Retinal pigment epithelial cell (primary cell): ENCODE results near the gene DCAF5.
A peak's percentile ranks its signal among the peaks of the same experiment; 100 is the strongest.

ENCODE experiments used
- DNase-seq: peaks from one replicate; pipeline ENCODE4 v3.0.0-alpha.2; 2010; ENCODE audit warnings: low read depth
- H3K4me3 ChIP-seq: 2 replicates; pipeline ENCODE4 v1.5.1; 2011; ENCODE audit warnings: mild to moderate bottlenecking, low read length, control low read depth, moderate library complexity
- TF ChIP-seq, protein P1 (sequence below): conservative IDR thresholded peaks from 2 replicates; pipeline ENCODE4 v1.5.1; 2011; ENCODE audit warnings: low read depth, low read length, control low read depth, inconsistent platforms

The DCAF5 gene

GRCh38 chr14:69114763-69115162, 38.2 kb downstream of the DCAF5 start:
- H3K4me3 ChIP-seq = no peak overlapping the region
- TF ChIP-seq, protein P1, sequence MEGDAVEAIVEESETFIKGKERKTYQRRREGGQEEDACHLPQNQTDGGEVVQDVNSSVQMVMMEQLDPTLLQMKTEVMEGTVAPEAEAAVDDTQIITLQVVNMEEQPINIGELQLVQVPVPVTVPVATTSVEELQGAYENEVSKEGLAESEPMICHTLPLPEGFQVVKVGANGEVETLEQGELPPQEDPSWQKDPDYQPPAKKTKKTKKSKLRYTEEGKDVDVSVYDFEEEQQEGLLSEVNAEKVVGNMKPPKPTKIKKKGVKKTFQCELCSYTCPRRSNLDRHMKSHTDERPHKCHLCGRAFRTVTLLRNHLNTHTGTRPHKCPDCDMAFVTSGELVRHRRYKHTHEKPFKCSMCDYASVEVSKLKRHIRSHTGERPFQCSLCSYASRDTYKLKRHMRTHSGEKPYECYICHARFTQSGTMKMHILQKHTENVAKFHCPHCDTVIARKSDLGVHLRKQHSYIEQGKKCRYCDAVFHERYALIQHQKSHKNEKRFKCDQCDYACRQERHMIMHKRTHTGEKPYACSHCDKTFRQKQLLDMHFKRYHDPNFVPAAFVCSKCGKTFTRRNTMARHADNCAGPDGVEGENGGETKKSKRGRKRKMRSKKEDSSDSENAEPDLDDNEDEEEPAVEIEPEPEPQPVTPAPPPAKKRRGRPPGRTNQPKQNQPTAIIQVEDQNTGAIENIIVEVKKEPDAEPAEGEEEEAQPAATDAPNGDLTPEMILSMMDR = no peak
- DNase-seq = no peak

DNA sequence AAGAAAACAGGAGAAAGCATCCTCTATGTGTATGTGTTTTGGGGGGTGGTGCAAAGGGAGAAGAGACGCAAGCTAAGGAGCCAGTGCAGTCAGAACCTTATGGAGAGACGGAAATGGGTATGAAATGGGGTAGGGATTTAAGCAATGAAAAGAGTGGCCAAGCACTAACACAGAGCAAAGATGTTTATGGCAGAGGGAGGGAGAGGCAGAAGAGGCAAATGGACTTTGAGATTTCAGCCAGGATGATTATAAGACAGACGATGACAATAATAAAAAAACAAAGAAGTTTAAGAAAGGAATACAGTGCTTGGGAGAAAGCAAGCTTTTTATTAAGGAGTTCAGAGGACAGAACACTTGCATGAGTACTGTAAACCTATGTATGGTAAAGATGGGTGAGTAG, 44.6 kb downstream of the DCAF5 start:
- no peak overlapping the region for H3K4me3 ChIP-seq
- no peak for DNase-seq
- TF ChIP-seq, protein P1 = no peak

DNA sequence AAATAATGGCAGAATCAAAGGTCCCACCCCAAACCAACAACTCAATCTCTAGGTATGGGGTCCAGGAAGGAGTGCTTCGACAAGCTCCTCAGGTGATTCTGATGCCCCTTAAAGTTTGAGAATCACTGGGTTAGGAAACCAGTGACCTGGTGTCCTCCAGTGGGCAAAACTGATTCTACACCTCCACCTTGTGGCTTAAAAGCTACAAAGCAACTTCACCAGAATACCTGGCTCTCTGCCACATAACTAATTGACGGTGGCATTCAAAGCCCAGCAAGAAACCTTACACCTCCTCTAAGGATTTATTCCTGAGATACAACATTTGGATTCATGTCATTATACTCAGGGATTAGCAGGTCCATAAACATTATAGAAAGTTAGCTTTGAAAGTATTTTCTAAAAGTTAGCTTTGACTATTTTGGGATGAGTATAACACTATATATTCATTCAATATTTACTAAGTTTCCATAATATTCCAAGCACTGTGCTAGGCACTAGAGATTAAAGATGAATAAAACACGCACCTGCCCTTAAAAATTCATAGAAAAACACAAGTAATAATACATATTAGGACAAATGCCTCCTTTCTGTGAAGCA, 45.4 kb downstream of the DCAF5 start:
- no peak for DNase-seq
- TF ChIP-seq, protein P1 = peak; percentile 75
- no peak overlapping the region for H3K4me3 ChIP-seq

- TF ChIP-seq, protein P1 = no peak
- H3K4me3 ChIP-seq = no peak overlapping the region
- no peak for DNase-seq
Observed at GRCh38 chr14:69106451-69106850, 46.5 kb downstream of the DCAF5 start.

DNA sequence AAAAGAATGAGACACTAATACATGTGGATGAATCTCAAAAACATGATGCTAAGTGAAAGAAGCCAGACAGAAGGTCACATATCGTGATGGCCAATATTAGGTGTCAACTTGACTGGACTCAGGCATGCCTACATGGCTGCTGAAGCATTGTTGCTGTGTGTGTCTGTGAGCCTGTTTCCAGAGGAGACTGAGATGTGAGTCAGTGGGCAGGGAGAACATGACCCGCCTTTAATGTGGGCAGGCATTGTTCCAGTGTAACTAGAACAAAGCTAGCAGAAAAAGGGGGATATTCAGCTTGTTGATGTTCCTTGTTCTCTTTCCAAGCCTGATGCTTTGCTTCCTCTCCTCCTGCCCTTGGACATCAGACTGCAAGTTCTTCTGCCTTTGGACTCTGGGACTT, 47.6 kb downstream of the DCAF5 start:
- DNase-seq = no peak
- H3K4me3 ChIP-seq = no peak overlapping the region
- TF ChIP-seq, protein P1 = no peak

DNA sequence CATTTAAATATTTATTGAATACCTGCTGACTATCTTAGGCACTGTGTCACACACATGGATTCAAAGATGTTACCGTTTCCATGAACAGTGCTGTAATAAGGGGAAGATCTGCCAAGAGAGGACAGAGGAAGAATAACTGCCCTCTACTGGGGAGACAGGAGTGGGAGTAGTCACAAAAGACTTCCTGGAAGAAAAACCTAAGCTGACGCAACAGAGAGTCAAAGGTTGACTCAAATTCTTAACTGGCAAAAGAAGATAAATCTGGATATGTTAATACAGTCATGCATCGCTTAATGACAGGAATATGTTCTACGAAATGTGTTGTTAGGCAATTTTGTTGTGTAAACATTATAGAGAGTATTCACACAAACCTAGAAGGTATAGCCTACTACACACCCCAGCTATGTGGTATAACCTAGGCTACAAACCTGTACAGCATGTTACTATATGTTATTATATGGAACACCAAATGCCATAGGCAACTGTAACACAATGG, 51.5 kb downstream of the DCAF5 start:
- DNase-seq = no peak
- TF ChIP-seq, protein P1 = peak; percentile 64
- no peak overlapping the region for H3K4me3 ChIP-seq

DNA sequence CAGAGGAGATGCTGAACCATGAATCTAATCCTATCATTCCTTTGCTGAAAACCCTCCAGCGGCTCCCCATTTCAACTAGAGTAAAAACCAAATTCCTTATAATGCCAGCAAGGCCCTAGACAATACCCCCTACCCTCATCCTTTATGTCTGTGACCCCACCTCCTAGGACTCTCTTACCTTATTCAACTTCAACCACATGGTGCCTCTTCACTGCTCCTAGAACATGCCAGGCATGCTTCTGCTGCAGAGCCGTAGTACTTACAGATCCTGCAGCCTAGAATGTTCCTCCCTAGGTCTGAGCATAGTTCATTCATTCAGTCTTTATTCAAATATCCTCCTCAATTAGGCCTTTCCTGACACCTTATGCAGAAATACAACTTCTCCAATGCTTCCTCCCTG, 54.9 kb downstream of the DCAF5 start:
- no peak for DNase-seq
- TF ChIP-seq, protein P1 = no peak
- H3K4me3 ChIP-seq = no peak overlapping the region
